ENCODE data around the gene THBS3.

- TF ChIP-seq CTCF (conservative IDR thresholded peaks at IDR 0.05; ENCODE audit: low read length): no peak
- no peak for TF ChIP-seq EZH2phosphoT487 (IDR thresholded peaks at IDR 0.05; ENCODE audit: borderline replicate concordance, low read depth, low read length)
Observed at GRCh38 chr1:155199792-155200191, 7.9 kb downstream of the THBS3 start.
